GM18505 (cell line): Measurements from ENCODE around the gene FAM131B.

Experiments
- ATAC-seq: cut with Tn5 transposase; IDR thresholded peaks from one replicate; pipeline ENCODE4 v1.9.1; 2021; ENCODE audit not compliant: unreplicated experiment
- POLR2A ChIP-seq: IDR thresholded peaks from 4 replicates; pipeline ENCODE4 v1.6.1; 2011; ENCODE audit warnings: borderline replicate concordance; ENCODE audit not compliant: insufficient read depth, insufficient read length; ENCODE audit errors: extremely low read depth

FAM131B gene

DNA sequence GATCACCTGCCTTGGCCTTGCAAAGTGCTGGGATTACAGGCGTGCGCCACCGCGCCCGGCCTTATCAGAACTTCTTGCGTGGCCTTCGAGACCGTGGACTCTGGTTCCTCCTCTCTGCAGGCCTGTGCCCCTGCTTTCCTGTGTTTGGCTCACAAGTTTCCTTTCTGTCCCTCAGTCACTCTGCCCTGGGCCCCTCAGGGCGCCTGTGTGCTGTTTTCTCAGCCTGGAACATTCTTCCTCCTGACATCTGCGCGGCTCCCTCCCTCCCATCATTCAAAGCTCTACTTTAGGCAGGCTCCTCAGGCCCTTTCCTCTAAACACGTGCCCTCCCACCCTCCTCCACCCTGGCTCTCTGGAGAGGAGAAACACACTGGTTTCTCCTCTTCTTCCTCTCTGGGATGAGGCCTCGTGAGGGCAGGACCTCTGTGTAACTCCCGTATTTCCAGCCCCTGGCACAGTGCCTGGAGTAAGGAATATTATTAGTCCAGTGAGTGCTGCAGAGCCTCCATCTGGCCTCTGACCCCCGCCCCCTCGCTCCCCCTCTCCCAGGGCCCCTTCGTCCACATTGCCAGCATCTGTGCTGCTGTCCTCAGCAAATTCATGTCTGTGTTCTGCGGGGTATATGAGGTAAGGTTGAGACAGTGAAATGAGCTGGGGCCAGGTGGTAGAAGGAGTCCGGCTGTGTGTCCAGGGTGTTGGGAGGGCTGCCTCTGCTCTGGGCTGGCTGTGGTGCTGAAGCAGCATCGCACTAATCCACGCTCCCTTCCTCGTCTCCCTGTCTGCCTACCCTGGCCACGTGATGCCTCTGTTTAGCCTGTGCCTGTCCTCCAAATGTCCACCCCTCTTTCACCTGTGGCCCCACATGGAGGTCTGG, 39.5 kb downstream of the FAM131B start:
- ATAC-seq = no peak
- no peak for TF ChIP-seq POLR2A

DNA sequence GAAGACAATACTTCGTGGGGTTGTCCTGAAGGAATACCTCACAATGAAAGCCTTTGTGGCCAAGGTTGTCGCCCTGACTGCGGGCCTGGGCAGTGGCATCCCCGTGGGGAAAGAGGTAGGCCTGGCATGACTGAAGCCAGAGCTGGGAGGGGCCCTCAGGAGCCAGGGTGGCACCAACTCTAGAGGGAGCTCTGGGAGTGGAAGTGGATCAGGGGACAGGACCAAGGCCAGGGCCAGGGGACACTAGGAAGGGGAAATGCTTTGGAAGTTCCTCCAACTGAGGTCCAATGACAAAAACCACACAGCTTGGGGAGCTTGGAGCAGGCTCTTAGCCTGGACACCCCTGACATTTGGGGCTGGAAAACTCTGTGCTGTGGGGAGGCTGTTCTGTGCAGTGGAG, 40.8 kb downstream of the FAM131B start:
- no peak for TF ChIP-seq POLR2A
- no peak for ATAC-seq

DNA sequence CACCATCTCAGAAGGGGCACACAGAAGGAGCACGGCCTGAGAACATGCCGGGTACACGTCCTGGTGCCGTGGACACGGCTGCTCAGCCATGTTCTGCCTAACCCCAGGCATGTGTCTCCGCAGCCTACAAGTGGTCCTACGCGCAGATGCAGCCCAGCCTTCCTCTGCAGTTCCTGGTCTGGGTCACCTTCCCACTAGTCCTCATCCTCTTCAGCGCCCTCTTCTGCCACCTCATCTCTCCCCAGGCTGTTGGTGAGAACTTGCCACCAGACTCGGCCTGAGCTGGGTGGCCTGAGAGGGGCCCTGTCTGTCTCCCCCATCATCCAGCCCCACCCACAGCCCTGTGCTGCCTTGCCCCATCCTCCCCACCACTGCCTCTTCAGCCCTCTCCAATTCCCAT, 41.3 kb downstream of the FAM131B start:
- TF ChIP-seq POLR2A = no peak
- ATAC-seq = no peak

DNA sequence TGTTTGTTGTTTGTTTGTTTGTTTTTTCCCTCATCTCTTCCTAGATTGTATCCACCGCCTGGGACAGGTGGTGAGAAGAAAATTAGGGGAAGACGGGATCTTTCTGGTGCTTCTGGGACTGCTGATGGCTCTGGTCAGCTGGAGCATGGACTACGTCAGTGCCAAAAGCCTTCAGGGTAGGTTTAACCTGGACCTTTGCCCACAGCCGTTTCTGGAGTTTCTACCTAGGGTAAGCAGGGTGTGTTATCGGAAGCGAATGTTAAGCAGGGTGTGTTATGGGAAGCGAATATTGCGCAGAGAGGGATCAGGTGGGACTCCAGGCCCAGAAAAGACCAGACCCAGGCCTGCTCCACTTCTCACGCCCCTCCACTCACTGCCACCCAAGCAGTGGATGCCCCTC, 41.9 kb downstream of the FAM131B start:
- no peak for ATAC-seq
- TF ChIP-seq POLR2A = no peak

DNA sequence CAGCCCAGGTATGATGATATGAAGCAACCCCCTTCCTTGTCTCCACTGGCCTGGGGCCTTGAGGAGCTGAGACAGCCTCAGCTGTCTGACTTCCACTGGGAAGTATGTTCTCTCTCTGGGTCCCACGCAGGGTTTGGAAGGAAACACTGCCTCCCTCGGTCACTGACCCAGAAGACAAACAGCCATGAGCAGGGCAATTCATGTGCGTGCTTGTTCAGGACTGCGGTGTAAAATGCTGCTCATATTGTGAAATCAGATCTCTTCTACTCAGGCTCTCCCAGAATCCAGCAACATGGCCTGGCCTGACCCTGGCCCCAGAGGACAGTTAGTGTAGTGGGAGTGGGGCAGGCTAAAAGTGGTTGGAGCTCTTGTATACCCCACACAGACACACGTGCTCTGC, 43.9 kb downstream of the FAM131B start:
- TF ChIP-seq POLR2A = no peak
- no peak for ATAC-seq

DNA sequence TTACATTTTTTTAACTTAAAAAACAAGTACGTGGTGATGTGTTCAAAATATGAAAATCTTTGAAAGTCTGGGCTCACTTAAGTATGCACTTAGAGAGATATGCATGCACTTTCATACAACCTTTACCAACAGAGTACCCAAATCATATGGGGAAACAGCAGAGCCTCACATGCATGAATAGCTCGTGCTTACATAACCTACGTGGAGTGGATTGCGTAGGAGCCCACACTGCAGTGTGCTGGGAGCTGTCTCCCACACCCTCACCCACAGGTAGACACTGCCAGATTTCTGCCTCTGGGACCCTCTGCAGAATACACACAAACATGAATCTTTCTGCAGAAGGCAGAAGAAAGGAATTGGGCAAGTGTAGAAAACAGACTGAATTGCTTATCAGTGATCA, 46.0 kb downstream of the FAM131B start:
- ATAC-seq = no peak
- TF ChIP-seq POLR2A = no peak

DNA sequence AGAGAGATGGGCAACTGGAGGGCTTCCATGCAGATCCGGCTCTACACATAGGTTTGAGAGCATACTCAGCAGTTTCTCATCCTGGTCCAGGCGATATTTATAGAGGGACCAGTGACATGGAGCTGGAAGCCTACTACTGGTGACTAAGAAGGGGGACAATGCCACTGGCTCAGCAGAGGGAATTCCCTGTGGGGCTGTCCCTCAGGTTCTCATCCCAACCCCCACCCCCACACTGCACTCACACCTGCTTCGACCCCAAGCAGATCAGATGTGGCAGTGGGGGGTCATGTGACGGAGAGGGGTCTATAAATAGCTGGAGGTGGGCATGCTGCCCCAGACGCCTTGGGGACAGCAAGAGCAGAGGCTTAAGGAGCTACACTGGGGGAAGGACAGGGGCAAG, 46.7 kb downstream of the FAM131B start, which contains the start of gene CLCN1:
TSS of gene CLCN1 (plus strand) at position 336 of the 400 bp plus-strand sequence. CDS start 102 bp downstream, outside the sequence.
- ATAC-seq = no peak
- no peak for TF ChIP-seq POLR2A

- no peak for TF ChIP-seq POLR2A
- ATAC-seq = no peak
Observed at GRCh38 chr7:143314127-143314526, 48.4 kb downstream of the FAM131B start.

DNA sequence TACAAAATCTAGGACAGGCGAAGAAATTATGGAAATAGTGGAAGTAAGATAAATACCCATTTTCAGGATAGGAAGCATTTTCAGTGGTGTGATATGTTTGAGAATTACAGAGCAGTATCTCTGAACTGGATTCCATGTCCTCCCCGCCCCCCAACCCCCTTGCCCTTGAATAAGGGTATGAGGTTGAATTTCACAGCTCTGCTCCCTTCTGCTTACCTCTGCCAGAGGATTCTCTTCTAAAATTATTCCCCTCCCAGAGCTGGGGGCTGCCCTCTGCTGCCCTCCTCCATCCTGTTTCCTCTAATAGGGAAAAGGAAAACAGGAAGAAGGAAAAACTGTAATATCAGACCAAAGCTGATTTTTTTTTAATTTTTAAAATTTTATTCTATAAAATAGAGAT, 53.9 kb downstream of the FAM131B start:
- no peak for TF ChIP-seq POLR2A
- ATAC-seq = no peak

DNA sequence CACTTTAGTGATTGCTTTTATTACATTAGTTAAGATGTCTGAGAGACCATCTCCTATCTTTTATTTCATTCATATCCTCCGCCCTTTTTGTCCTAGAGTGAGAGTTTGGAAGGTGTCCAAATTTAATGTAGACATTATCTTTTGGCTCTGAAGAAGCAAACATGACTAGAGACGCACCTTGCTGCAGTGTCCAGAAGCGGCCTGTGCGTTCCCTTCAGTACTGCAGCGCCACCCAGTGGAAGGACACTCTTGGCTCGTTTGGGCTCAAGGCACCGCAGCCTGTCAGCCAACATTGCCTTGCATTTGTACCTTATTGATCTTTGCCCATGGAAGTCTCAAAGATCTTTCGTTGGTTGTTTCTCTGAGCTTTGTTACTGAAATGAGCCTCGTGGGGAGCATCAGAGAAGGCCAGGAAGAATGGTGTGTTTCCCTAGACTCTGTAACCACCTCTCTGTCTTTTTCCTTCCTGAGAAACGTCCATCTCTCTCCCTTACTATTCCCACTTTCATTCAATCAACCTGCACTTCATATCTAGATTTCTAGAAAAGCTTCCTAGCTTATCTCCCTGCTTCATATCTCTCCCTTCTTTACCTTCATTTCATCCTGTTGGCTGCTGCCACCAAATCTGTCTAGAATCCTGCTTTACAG, 57.0 kb downstream of the FAM131B start:
- no peak for ATAC-seq
- TF ChIP-seq POLR2A = no peak

DNA sequence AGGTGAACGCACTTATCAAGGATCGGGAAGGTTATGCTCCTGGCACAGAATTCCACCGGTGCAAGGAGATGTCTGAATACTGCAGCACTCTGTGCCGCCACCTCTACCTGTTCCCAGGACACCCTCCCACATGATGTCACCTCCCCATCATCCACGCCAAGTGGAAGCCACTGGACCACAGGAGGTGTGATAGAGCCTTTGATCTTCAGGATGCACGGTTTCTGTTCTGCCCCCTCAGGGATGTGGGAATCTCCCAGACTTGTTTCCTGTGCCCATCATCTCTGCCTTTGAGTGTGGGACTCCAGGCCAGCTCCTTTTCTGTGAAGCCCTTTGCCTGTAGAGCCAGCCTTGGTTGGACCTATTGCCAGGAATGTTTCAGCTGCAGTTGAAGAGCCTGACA, 57.6 kb downstream of the FAM131B start:
- no peak for ATAC-seq
- TF ChIP-seq POLR2A = no peak

- no peak for TF ChIP-seq POLR2A
- no peak for ATAC-seq
Observed at GRCh38 chr7:143303733-143304132, 58.8 kb downstream of the FAM131B start.
